ENCODE measurements around the gene MCFD2. TPM values are rescaled to one million over a fixed set of nuclear protein-coding genes. Genes with fewer than 3 reads are reported as not detected.

The MCFD2 gene
- 99.8 and 108 TPM in 2 replicates for total RNA-seq (2022)
- Bru-seq, nascent RNA, result percentile 70 among the genes with signal in this experiment
- percentile 91 among the genes with signal in this experiment for BruChase-seq, experiment 1, labeled RNA remaining after a 6-hour chase
- BruChase-seq, experiment 2, labeled RNA remaining after a 2-hour chase, result percentile 86 among the genes with signal in this experiment
- long read RNA-seq, full-length matches to known transcripts, result 77 of 97 reads
- long read RNA-seq, partial matches to known transcripts, result 3 of 97 reads
- long read RNA-seq, other reads (novel, unspliced or antisense), result 17 of 97 reads

- DNase-seq, result no peak
- no peak for TF ChIP-seq CTCF (IDR thresholded peaks at IDR 0.05; ENCODE audit: unreplicated experiment)
- Mint-ChIP-seq H3K36me3 (ENCODE audit: insufficient read depth, unreplicated experiment) (peaks cover 57% of the 10 kb centered on the region), H3K27ac (ENCODE audit: unreplicated experiment) (peak within 1 kb of the TSS; percentile 87), H3K4me1 (ENCODE audit: low read depth, unreplicated experiment) (peaks cover 38% of the 10 kb centered on the region), H3K27me3 (ENCODE audit: unreplicated experiment) (no peaks in the 10 kb centered on the region), H3K4me3 (ENCODE audit: low read depth, unreplicated experiment) (peak within 1 kb of the TSS; percentile 88), H3K9me3 (ENCODE audit: low read depth, unreplicated experiment) (no peaks in the 10 kb centered on the region)
- BruUV-seq (replicated peaks), result no TSS peak
- intact Hi-C loops (cut with micrococcal nuclease; ENCODE audit: unreplicated experiment), result no loop called here
- CTCF ChIA-PET, result no interaction called here
These were observed at the start of gene MCFD2 for GRCh38 chr2:46915281-46915810. Gene MCFD2 (minus strand): TSS chr2:46915806. CDS start chr2:46909171, 6,635 bp downstream.

- peaks cover 49% of the 10 kb centered on the region for H3K4me1 Mint-ChIP-seq (ENCODE audit: low read depth, unreplicated experiment)
- H3K9me3 Mint-ChIP-seq (ENCODE audit: low read depth, unreplicated experiment), result no peaks in the 10 kb centered on the region
- DNase-seq, result peak; percentile 28
- H3K36me3 Mint-ChIP-seq (ENCODE audit: insufficient read depth, unreplicated experiment), result peaks cover 13% of the 10 kb centered on the region
- no peaks in the 10 kb centered on the region for H3K27me3 Mint-ChIP-seq (ENCODE audit: unreplicated experiment)
- H3K4me3 Mint-ChIP-seq (ENCODE audit: low read depth, unreplicated experiment), result no peak overlapping the region
- intact Hi-C loops (cut with micrococcal nuclease; ENCODE audit: unreplicated experiment), result no loop called here
- H3K27ac Mint-ChIP-seq (ENCODE audit: unreplicated experiment), result no peak overlapping the region
- TF ChIP-seq CTCF (IDR thresholded peaks at IDR 0.05; ENCODE audit: unreplicated experiment), result no peak
- BruUV-seq (replicated peaks), result no TSS peak
- CTCF ChIA-PET, result no interaction called here
These were observed 49.4 kb upstream of the MCFD2 start for GRCh38 chr2:46964835-46965560.

GRCh38 chr2:46963941-46964673 is 48.5 kb upstream of the MCFD2 start:
- H3K36me3 Mint-ChIP-seq (ENCODE audit: insufficient read depth, unreplicated experiment), result peaks cover 13% of the 10 kb centered on the region
- BruUV-seq (replicated peaks), result no TSS peak
- intact Hi-C loops (cut with micrococcal nuclease; ENCODE audit: unreplicated experiment), result no loop called here
- no peak for TF ChIP-seq CTCF (IDR thresholded peaks at IDR 0.05; ENCODE audit: unreplicated experiment)
- no peak overlapping the region for H3K4me3 Mint-ChIP-seq (ENCODE audit: low read depth, unreplicated experiment)
- H3K27ac Mint-ChIP-seq (ENCODE audit: unreplicated experiment), result no peak overlapping the region
- H3K27me3 Mint-ChIP-seq (ENCODE audit: unreplicated experiment), result no peaks in the 10 kb centered on the region
- CTCF ChIA-PET, result interaction anchor here (1.6 kb wide), 1 partner anchor 11 kb away, joined by 3 read pairs; no protein-coding TSS in a partner anchor
- DNase-seq, result no peak
- H3K9me3 Mint-ChIP-seq (ENCODE audit: low read depth, unreplicated experiment), result no peaks in the 10 kb centered on the region
- peaks cover 45% of the 10 kb centered on the region for H3K4me1 Mint-ChIP-seq (ENCODE audit: low read depth, unreplicated experiment)

- CTCF ChIA-PET, result interaction anchor here (1.6 kb wide), 1 partner anchor 12 kb away, joined by 3 read pairs; no protein-coding TSS in a partner anchor
- no peak for DNase-seq
- H3K27ac Mint-ChIP-seq (ENCODE audit: unreplicated experiment), result no peak overlapping the region
These were observed 47.6 kb upstream of the MCFD2 start for GRCh38 chr2:46963210-46963609.

More at GRCh38 chr2:46963210-46963609, 47.6 kb upstream of the MCFD2 start:
- H3K36me3 Mint-ChIP-seq (ENCODE audit: insufficient read depth, unreplicated experiment), result peaks cover 13% of the 10 kb centered on the region
- H3K9me3 Mint-ChIP-seq (ENCODE audit: low read depth, unreplicated experiment), result no peaks in the 10 kb centered on the region
- H3K4me3 Mint-ChIP-seq (ENCODE audit: low read depth, unreplicated experiment), result no peak overlapping the region
- BruUV-seq (replicated peaks), result no TSS peak
- peaks cover 42% of the 10 kb centered on the region for H3K4me1 Mint-ChIP-seq (ENCODE audit: low read depth, unreplicated experiment)
- H3K27me3 Mint-ChIP-seq (ENCODE audit: unreplicated experiment), result no peaks in the 10 kb centered on the region
- intact Hi-C loops (cut with micrococcal nuclease; ENCODE audit: unreplicated experiment), result no loop called here
- TF ChIP-seq CTCF (IDR thresholded peaks at IDR 0.05; ENCODE audit: unreplicated experiment), result no peak

Data from Calu3 (cell line).